ENCODE measurements around the gene OR6C1. TPM values are rescaled to one million over a fixed set of nuclear protein-coding genes. Genes with fewer than 3 reads are reported as not detected.
"Not testable (repeated sequence)": the region's sequence is repeated elsewhere in the genome, so short reads cannot be mapped to it uniquely, and the experiment has no call there.

Gene OR6C1
- polyA plus RNA-seq (2011; rRNA removed) = not detected in 2 replicates
- not detected in 2 replicates for polyA minus RNA-seq (2011; rRNA and poly(A)+ RNA removed)

- DNase-seq (ENCODE audit: low read depth, low spot score) = no peak
- Histone ChIP-seq H3K27me3 (ENCODE audit: control insufficient read depth, insufficient read depth, low read length) (no peaks in the 10 kb centered on the region), H3K27ac (ENCODE audit: low read depth, low read length) (no peak within 1 kb of the TSS), H3K4me3 (ENCODE audit: low read depth, low read length) (no peak within 1 kb of the TSS), H3K9me3 (ENCODE audit: control insufficient read depth, insufficient read depth, low read length) (no peaks in the 10 kb centered on the region)
- no peak for TF ChIP-seq CTCF (IDR thresholded peaks at IDR 0.05; ENCODE audit: low read depth, low read length)
- CTCF ChIA-PET = no interaction called here
- POLR2A ChIA-PET = no interaction called here
These were observed at the start of gene OR6C1 for GRCh38 chr12:55314043-55314442. TSS of gene OR6C1 (plus strand) at chr12:55314343. CDS start at chr12:55320600, 6,257 bp downstream.

- Histone ChIP-seq H3K27me3 (ENCODE audit: control insufficient read depth, insufficient read depth, low read length) (no peaks in the 10 kb centered on the region), H3K4me3 (ENCODE audit: low read depth, low read length) (no peak overlapping the region), H3K9me3 (ENCODE audit: control insufficient read depth, insufficient read depth, low read length) (no peaks in the 10 kb centered on the region), H3K27ac (ENCODE audit: low read depth, low read length) (no peak overlapping the region)
- no peak for DNase-seq (ENCODE audit: low read depth, low spot score)
- ChIA-PET CTCF (no interaction called here), POLR2A (no interaction called here)
- no peak for TF ChIP-seq CTCF (IDR thresholded peaks at IDR 0.05; ENCODE audit: low read depth, low read length)
These were observed 33.2 kb upstream of the OR6C1 start for GRCh38 chr12:55280991-55281390.

- TF ChIP-seq CTCF (IDR thresholded peaks at IDR 0.05; ENCODE audit: low read depth, low read length) = no peak
- H3K9me3 ChIP-seq (ENCODE audit: control insufficient read depth, insufficient read depth, low read length) = no peaks in the 10 kb centered on the region
- H3K27me3 ChIP-seq (ENCODE audit: control insufficient read depth, insufficient read depth, low read length) = no peaks in the 10 kb centered on the region
- DNase-seq (ENCODE audit: low read depth, low spot score) = no peak
- no peak overlapping the region for H3K27ac ChIP-seq (ENCODE audit: low read depth, low read length)
- CTCF ChIA-PET = no interaction called here
- H3K4me3 ChIP-seq (ENCODE audit: low read depth, low read length) = no peak overlapping the region
- POLR2A ChIA-PET = no interaction called here
These were observed 24.1 kb upstream of the OR6C1 start for GRCh38 chr12:55289999-55290398.

GRCh38 chr12:55296469-55296868, 17.7 kb upstream of the OR6C1 start, which contains the start of gene OR6C6:
TSS of gene OR6C6 (minus strand) at chr12:55296569. CDS start at chr12:55295232, 1,337 bp downstream.
- H3K9me3 ChIP-seq (ENCODE audit: control insufficient read depth, insufficient read depth, low read length) = no peaks in the 10 kb centered on the region
- no peak within 1 kb of the TSS for H3K27ac ChIP-seq (ENCODE audit: low read depth, low read length)
- ChIA-PET CTCF (no interaction called here), POLR2A (no interaction called here)
- no peak for DNase-seq (ENCODE audit: low read depth, low spot score)
- no peak for TF ChIP-seq CTCF (IDR thresholded peaks at IDR 0.05; ENCODE audit: low read depth, low read length)
- H3K27me3 ChIP-seq (ENCODE audit: control insufficient read depth, insufficient read depth, low read length) = no peaks in the 10 kb centered on the region
- no peak within 1 kb of the TSS for H3K4me3 ChIP-seq (ENCODE audit: low read depth, low read length)

GRCh38 chr12:55320201-55320600, 6.1 kb downstream of the OR6C1 start:
- Histone ChIP-seq H3K9me3 (ENCODE audit: control insufficient read depth, insufficient read depth, low read length) (no peaks in the 10 kb centered on the region), H3K27ac (ENCODE audit: low read depth, low read length) (no peak overlapping the region), H3K4me3 (ENCODE audit: low read depth, low read length) (no peak overlapping the region), H3K27me3 (ENCODE audit: control insufficient read depth, insufficient read depth, low read length) (no peaks in the 10 kb centered on the region)
- ChIA-PET CTCF (no interaction called here), POLR2A (no interaction called here)
- no peak for TF ChIP-seq CTCF (IDR thresholded peaks at IDR 0.05; ENCODE audit: low read depth, low read length)
- DNase-seq (ENCODE audit: low read depth, low spot score) = no peak

GRCh38 chr12:55325801-55326200, 11.7 kb downstream of the OR6C1 start:
- POLR2A ChIA-PET; H3K27me3 ChIP-seq (ENCODE audit: control insufficient read depth, insufficient read depth, low read length); H3K4me3 ChIP-seq (ENCODE audit: low read depth, low read length); H3K27ac ChIP-seq (ENCODE audit: low read depth, low read length); DNase-seq (ENCODE audit: low read depth, low spot score); H3K9me3 ChIP-seq (ENCODE audit: control insufficient read depth, insufficient read depth, low read length); CTCF ChIA-PET: not testable (repeated sequence)

Data from AG04450 (cell line).